HG03439 (cell line): ENCODE results near the gene RAI14.

Source experiments
- ATAC-seq: cut with Tn5 transposase; IDR thresholded peaks from one replicate; pipeline ENCODE4 v1.9.1; 2021; ENCODE audit warnings: mild to moderate bottlenecking, moderate library complexity; ENCODE audit not compliant: unreplicated experiment

RAI14 gene

GRCh38 chr5:34674187-34674586, 18.1 kb downstream of the RAI14 start:
- no peak for ATAC-seq

- ATAC-seq, result no peak
Observed at GRCh38 chr5:34675857-34676256, 19.7 kb downstream of the RAI14 start.

GRCh38 chr5:34676416-34676815, 20.3 kb downstream of the RAI14 start:
- ATAC-seq, result no peak

GRCh38 chr5:34677428-34677827, 21.3 kb downstream of the RAI14 start:
- ATAC-seq, result no peak

GRCh38 chr5:34680896-34681295, 24.8 kb downstream of the RAI14 start:
- ATAC-seq, result no peak

GRCh38 chr5:34682926-34683623, 26.9 kb downstream of the RAI14 start:
- no peak for ATAC-seq

- ATAC-seq, result no peak
Observed at GRCh38 chr5:34684281-34684979, 28.3 kb downstream of the RAI14 start.

GRCh38 chr5:34684980-34685352, 28.8 kb downstream of the RAI14 start:
- no peak for ATAC-seq

- ATAC-seq, result no peak
Observed at GRCh38 chr5:34685485-34686165, 29.5 kb downstream of the RAI14 start.

GRCh38 chr5:34686762-34687268, 30.7 kb downstream of the RAI14 start:
- no peak for ATAC-seq

- ATAC-seq, result no peak
Observed at GRCh38 chr5:34687269-34688011, 31.3 kb downstream of the RAI14 start.

GRCh38 chr5:34688015-34688810, 32.1 kb downstream of the RAI14 start:
- no peak for ATAC-seq

GRCh38 chr5:34690301-34690700, 34.2 kb downstream of the RAI14 start:
- ATAC-seq, result no peak

GRCh38 chr5:34690898-34691297, 34.8 kb downstream of the RAI14 start:
- ATAC-seq, result no peak

- no peak for ATAC-seq
Observed at GRCh38 chr5:34691326-34691725, 35.2 kb downstream of the RAI14 start.

- ATAC-seq, result no peak
Observed at GRCh38 chr5:34692786-34693185, 36.7 kb downstream of the RAI14 start.

GRCh38 chr5:34694012-34694411, 37.9 kb downstream of the RAI14 start:
- no peak for ATAC-seq

GRCh38 chr5:34694685-34695084, 38.6 kb downstream of the RAI14 start:
- no peak for ATAC-seq

- ATAC-seq, result no peak
Observed at GRCh38 chr5:34695275-34696027, 39.3 kb downstream of the RAI14 start.
